Measurements from ENCODE around the gene EXOC6B.

DNA sequence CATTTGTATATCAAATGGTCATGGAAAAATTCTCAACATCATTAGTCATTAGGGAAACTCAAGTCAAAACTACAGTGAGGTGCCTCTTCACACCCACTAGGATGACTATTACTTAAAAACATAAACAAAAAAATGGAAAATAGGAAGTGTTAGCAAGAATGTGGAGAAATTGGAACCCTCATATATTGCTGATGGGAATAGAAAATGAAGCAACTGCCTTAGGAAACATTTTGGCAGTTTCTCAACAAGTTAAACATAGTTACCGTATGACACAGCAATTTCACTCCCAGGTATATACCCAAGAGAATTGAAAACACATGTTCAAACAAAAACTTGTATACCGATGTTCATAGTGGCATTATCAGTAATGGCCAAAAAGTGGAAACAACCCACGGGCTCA lies 660.0 kb downstream of the EXOC6B start:
- TF ChIP-seq EZH2 (IDR thresholded peaks at IDR 0.05), result no peak
- no peak for TF ChIP-seq POLR2AphosphoS5 (IDR thresholded peaks at IDR 0.05; ENCODE audit: borderline replicate concordance, low read depth, low read length)

Measured in SK-N-MC (cell line).